Lower lobe of right lung (tissue), 2 donors: Measurements from ENCODE around the gene SAMD4B. TPM values are rescaled to one million over a fixed set of nuclear protein-coding genes. Genes with fewer than 3 reads are reported as not detected.
A peak's percentile ranks its signal among the peaks of the same experiment; 100 is the strongest.

Source experiments
- ATAC-seq, 2 donors: fragments of 200-7000 bp; cut with Tn5 transposase; one replicate each; pipeline ENCODE4 v1.9.1; 2020 to 2022; ENCODE audit warnings: mild to moderate bottlenecking in 2 of 2, moderate library complexity in 2 of 2
- DNase-seq: peaks from one replicate; pipeline ENCODE4 v3.0.0-alpha.2; 2020
- H3K27ac ChIP-seq: fragments of 200-600 bp; one replicate; pipeline ENCODE4 v1.8.0; 2022
- H3K27me3 ChIP-seq: fragments of 200-600 bp; one replicate; pipeline ENCODE4 v1.8.0; 2022; ENCODE audit warnings: low read depth
- H3K36me3 ChIP-seq: fragments of 200-600 bp; one replicate; pipeline ENCODE4 v1.8.0; 2022; ENCODE audit warnings: mild to moderate bottlenecking
- H3K4me1 ChIP-seq: fragments of 200-600 bp; one replicate; pipeline ENCODE4 v1.8.0; 2022
- H3K4me3 ChIP-seq: fragments of 200-600 bp; one replicate; pipeline ENCODE4 v1.8.0; 2022; ENCODE audit warnings: mild to moderate bottlenecking
- H3K9me3 ChIP-seq: fragments of 200-600 bp; one replicate; pipeline ENCODE4 v1.8.0; 2022
- intact Hi-C: fragments of 100-400 bp; cut with DNase I; formaldehyde crosslinking; loops from one replicate; pipeline ENCODE4 v1.11.0; 2022
- total RNA-seq: library from RNA; stranded (reverse); fragmentation: NEBNext Ultra II Directional; extraction: Animal tissue kit (Norgen Biotek cat#: 25700); gene quantifications from one replicate; pipeline ENCODE4 v1.2.1, GENCODE V29; 2021
- TF ChIP-seq, protein P1 (sequence below): fragments of 200-600 bp; IDR thresholded peaks from one replicate; pipeline ENCODE4 v1.8.0; 2022; ENCODE audit warnings: antibody characterized with exemption, mild to moderate bottlenecking
- donor health status: DM: no; HTN: yes; CAD: no; lungs with severe emphysema.

SAMD4B gene
- total RNA-seq, 1 donor from 2014 or later: 74.4 TPM

DNA sequence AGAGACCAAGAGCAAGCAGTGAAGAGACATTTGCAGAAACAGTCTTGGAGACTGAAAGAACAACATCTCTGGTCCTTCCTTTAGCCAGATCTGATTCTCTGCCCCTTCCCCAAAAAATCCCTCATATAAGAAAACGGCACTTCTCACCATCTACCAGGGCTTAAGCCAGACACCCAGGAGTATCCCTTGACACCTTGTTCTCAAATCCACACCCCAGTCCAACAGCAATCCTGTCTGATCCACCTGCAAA is 68.5 kb downstream of the SAMD4B start:
- Histone ChIP-seq H3K27ac (peak overlapping the region; percentile 100), H3K9me3 (no peaks in the 10 kb centered on the region), H3K4me1 (peaks cover 34% of the 10 kb centered on the region), H3K4me3 (peak overlapping the region; percentile 97), H3K27me3 (no peaks in the 10 kb centered on the region), H3K36me3 (peaks cover 16% of the 10 kb centered on the region)
- DNase-seq (no peak), ATAC-seq (no peak)
- TF ChIP-seq, protein P1, sequence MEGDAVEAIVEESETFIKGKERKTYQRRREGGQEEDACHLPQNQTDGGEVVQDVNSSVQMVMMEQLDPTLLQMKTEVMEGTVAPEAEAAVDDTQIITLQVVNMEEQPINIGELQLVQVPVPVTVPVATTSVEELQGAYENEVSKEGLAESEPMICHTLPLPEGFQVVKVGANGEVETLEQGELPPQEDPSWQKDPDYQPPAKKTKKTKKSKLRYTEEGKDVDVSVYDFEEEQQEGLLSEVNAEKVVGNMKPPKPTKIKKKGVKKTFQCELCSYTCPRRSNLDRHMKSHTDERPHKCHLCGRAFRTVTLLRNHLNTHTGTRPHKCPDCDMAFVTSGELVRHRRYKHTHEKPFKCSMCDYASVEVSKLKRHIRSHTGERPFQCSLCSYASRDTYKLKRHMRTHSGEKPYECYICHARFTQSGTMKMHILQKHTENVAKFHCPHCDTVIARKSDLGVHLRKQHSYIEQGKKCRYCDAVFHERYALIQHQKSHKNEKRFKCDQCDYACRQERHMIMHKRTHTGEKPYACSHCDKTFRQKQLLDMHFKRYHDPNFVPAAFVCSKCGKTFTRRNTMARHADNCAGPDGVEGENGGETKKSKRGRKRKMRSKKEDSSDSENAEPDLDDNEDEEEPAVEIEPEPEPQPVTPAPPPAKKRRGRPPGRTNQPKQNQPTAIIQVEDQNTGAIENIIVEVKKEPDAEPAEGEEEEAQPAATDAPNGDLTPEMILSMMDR: no peak
- intact Hi-C loops: no loop called here

DNA sequence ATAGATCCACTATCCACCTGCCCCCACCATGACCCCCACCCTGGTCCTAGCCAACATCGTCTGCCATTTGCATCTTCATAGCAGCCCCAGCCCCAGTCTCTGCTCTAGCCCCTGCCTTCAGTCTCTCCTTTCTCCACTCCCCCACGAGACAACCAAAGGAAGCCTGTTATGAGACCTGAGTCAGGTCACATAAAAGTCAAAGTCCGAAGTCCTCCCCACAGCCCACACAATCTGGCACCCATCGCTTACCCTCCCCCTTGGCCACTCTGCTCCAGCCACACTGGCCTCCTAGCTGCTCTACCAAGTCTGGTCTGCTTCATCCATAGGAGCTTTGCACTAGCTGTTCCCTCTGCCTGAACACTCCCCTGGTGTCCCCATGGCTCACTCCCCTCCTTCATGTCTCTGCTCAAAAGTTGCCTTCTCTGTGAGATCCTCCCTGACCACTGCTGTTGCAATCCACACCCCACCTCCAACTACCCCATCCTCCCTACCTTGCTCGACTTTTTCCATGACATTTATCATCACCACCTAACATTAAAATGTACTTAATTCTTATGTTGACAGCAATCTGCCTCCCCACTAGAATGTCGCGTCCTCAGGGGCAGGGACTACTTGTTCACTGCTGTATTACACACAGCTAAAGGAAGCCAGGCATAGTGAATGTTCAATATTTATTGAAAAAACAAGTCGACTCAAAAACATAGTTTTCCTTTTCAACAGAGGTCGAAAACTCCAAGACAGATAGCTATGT is 69.0 kb downstream of the SAMD4B start:
- Histone ChIP-seq H3K9me3 (no peaks in the 10 kb centered on the region), H3K4me1 (peaks cover 31% of the 10 kb centered on the region), H3K4me3 (peak overlapping the region; percentile 97), H3K27me3 (no peaks in the 10 kb centered on the region), H3K27ac (peak overlapping the region; percentile 100), H3K36me3 (peaks cover 16% of the 10 kb centered on the region)
- intact Hi-C loops: no loop called here
- DNase-seq: no peak
- ATAC-seq: peak in 1 of 2 donors; percentile 1
- TF ChIP-seq, protein P1: no peak

DNA sequence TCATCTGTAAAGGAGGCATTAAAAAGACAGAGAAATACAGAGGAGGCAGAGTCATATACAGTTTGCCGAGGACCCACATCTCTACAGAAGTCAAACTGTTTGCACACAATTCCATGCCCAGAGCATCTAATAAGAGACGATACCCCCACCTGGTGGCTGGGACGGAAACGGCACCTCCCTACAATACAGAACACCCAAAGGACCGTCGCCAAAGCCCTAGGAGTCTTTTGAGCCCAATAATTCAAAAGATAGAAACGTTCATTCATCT is 69.5 kb downstream of the SAMD4B start:
- ATAC-seq (peak; percentile 25 to 40), DNase-seq (peak; percentile 94)
- Histone ChIP-seq H3K36me3 (peaks cover 16% of the 10 kb centered on the region), H3K27ac (peak overlapping the region; percentile 100), H3K9me3 (no peaks in the 10 kb centered on the region), H3K27me3 (no peaks in the 10 kb centered on the region), H3K4me3 (peak overlapping the region; percentile 97), H3K4me1 (peaks cover 31% of the 10 kb centered on the region)
- TF ChIP-seq, protein P1: peak; percentile 94
- intact Hi-C loops: no loop called here

DNA sequence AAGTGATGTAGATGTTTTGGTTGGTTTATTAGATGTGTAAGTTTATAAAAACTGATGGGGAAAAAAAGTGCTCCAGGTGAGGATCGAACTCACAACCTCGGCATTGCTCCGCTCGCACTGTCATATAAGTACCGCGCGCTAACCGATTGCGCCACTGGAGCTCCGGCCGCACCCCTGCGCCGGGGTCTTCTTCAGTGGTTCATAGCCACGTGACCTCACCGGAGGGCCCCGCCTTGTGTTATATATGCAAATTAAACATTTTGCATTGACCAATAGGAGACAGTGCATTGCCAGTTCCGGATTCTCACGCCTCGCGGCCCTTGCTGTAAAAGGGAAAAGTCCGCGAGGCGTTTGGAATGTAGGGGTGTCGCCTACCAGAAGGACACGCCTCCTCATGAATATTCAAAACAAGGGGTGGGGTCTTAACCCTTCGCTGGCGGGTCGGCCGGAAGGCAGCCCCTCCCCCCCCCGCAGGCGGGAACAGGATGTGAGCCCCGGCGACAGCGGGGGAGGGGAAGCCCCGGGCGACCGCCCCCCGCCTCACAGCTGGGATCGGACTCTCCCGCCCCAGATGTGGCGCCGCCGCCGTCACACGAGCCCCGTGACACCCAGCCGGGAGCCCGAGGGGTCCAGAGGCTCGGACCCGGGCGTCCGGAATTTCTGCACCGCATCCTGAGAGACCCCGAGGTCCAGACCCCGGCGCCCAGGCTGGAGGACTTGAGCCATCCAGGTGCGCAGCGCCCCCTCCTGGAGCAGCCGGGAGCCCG is 70.1 kb downstream of the SAMD4B start, which contains the start of gene PLEKHG2:
Gene PLEKHG2 (plus strand): TSS at position 570 of the 767 bp plus-strand sequence. CDS start 1,418 bp downstream, outside the sequence.
- Histone ChIP-seq H3K36me3 (peaks cover 16% of the 10 kb centered on the region), H3K4me1 (peaks cover 31% of the 10 kb centered on the region), H3K27ac (peak within 1 kb of the TSS; percentile 100), H3K27me3 (no peaks in the 10 kb centered on the region), H3K4me3 (peak within 1 kb of the TSS; percentile 97), H3K9me3 (no peaks in the 10 kb centered on the region)
- peak; percentile 37 to 66 for ATAC-seq
- intact Hi-C loops: no loop called here
- DNase-seq: peak; percentile 97
- TF ChIP-seq, protein P1: peak; percentile 83

DNA sequence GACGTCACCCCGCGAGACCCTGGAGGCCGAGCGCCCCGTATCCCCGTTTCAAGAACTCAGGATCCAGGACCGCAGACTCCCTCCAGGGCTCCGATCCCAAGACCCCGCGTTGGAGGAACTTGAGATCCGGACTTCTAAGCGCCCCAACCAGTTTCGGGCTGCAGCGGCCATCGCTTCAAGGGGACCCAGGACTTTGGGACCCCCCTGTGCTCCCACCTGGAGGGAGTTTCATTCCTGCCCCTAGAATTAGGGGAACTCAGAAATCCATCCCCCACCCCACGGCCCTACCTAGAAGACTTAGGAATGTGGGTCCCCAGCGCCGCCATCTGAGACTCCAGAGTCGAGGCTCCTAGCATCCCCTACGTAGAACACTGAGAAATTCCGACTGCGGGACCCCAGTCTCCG is 70.6 kb downstream of the SAMD4B start:
- intact Hi-C loops: no loop called here
- TF ChIP-seq, protein P1: peak; percentile 4
- H3K4me1 ChIP-seq: peaks cover 31% of the 10 kb centered on the region
- H3K36me3 ChIP-seq: peaks cover 15% of the 10 kb centered on the region
- peak overlapping the region; percentile 97 for H3K4me3 ChIP-seq
- DNase-seq: no peak
- H3K27me3 ChIP-seq: no peaks in the 10 kb centered on the region
- peak overlapping the region; percentile 100 for H3K27ac ChIP-seq
- H3K9me3 ChIP-seq: no peaks in the 10 kb centered on the region
- ATAC-seq: no peak
